PC-9 (cell line): ENCODE results near the gene SETD1B.
"Not testable (repeated sequence)": the region's sequence is repeated elsewhere in the genome, so short reads cannot be mapped to it uniquely, and the experiment has no call there.

Experiments
- CTCF ChIP-seq: fragments of 200-600 bp; sonication (generic); conservative IDR thresholded peaks from 2 replicates; pipeline ENCODE4 v1.6.1; 2017; ENCODE audit warnings: mixed run types, antibody characterized with exemption, mild to moderate bottlenecking, moderate library complexity
- EZH2 ChIP-seq: fragments of 200-600 bp; sonication (generic); IDR thresholded peaks from 2 replicates; pipeline ENCODE4 v1.8.0; 2017; ENCODE audit warnings: antibody characterized with exemption, low read depth

DNA sequence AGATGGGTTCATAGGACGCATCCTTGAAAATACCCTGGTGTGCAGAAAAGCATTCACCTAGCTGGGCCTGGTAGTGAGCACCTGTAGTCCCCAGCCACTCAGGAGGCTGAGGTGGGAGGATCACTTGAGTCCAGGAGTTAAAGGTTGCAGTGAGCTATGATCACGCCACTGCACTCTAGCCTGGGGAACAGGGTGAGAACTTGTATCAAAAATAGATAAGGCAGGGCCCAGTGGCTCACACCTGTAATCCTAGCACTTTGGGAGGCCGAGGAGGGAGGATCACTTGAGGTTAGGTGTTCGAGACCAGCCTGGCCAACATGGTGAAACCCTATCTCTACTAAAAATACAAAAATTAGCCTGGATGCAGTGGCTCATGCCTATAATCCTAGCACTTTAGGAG is 56.9 kb downstream of the SETD1B start:
- not testable (repeated sequence) for TF ChIP-seq CTCF, EZH2
